IMR-90 (cell line): ENCODE results near the gene RYR3. TPM values are rescaled to one million over a fixed set of nuclear protein-coding genes. Genes with fewer than 3 reads are reported as not detected.
A peak's percentile ranks its signal among the peaks of the same experiment; 100 is the strongest.

Source experiments
- ATAC-seq: fragments of 200-7000 bp; cut with Tn5 transposase; 2 replicates; pipeline ENCODE4 v1.9.1; 2020; ENCODE audit warnings: low read depth, mild to moderate bottlenecking, moderate library complexity
- BruUV-seq: library from RNA; stranded (reverse); fragments of 400-500 nt; replicated peaks from 2 replicates; lab custom pipeline; 2021; lab: Mats Ljungman, UMichigan
- CTCF ChIA-PET: fragments of 300-600 bp; formaldehyde crosslinking; extraction: SDS; loops from one replicate; lab custom pipeline; 2021; ENCODE audit warnings: antibody characterized with exemption; lab: Yijun Ruan, JAX
- POLR2A ChIA-PET: fragments of 300-600 bp; sonication (Branson Sonifier 250); formaldehyde crosslinking; loops from one replicate; lab custom pipeline; 2022; ENCODE audit warnings: antibody characterized with exemption; ENCODE audit not compliant: unreplicated experiment; lab: Charles Lee
- DNase-seq: peaks from one replicate; pipeline ENCODE4 v3.0.0; 2013
- H2AFZ ChIP-seq: replicated peaks from 2 replicates; pipeline ENCODE3; 2013; ENCODE audit warnings: low read length, mild to moderate bottlenecking; ENCODE audit not compliant: poor library complexity
- H2AK5ac ChIP-seq: 2 replicates; pipeline ENCODE4 v1.6.1; 2013; ENCODE audit warnings: low read depth, low read length, inconsistent platforms
- H2AK9ac ChIP-seq: replicated peaks from 2 replicates; pipeline ENCODE3; 2013; ENCODE audit warnings: mild to moderate bottlenecking, low read depth, low read length, moderate library complexity; ENCODE audit not compliant: poor library complexity
- H2BK120ac ChIP-seq: 2 replicates; pipeline ENCODE4 v1.6.1; 2013; ENCODE audit warnings: low read depth, low read length, inconsistent platforms
- H2BK15ac ChIP-seq: 3 replicates; pipeline ENCODE4 v1.6.1; 2013; ENCODE audit warnings: low read depth, low read length, inconsistent platforms
- H2BK20ac ChIP-seq: 2 replicates; pipeline ENCODE4 v1.6.1; 2013; ENCODE audit warnings: low read depth, mild to moderate bottlenecking, inconsistent platforms, low read length, moderate library complexity
- H2BK5ac ChIP-seq: 2 replicates; pipeline ENCODE4 v1.6.1; 2013; ENCODE audit warnings: mild to moderate bottlenecking, low read depth, low read length, inconsistent platforms; ENCODE audit not compliant: poor library complexity, severe bottlenecking
- H3K14ac ChIP-seq: replicated peaks from 2 replicates; pipeline ENCODE4 v1.6.1; 2013; ENCODE audit warnings: low read depth, low read length, inconsistent platforms
- H3K18ac ChIP-seq: 2 replicates; pipeline ENCODE4 v1.6.1; 2013; ENCODE audit warnings: low read depth, low read length, control low read depth
- H3K23ac ChIP-seq: 2 replicates; pipeline ENCODE4 v1.6.1; 2013; ENCODE audit warnings: low read depth, low read length, inconsistent platforms
- H3K27ac ChIP-seq: 2 replicates; pipeline ENCODE4 v1.5.1; 2013; ENCODE audit warnings: mild to moderate bottlenecking, control low read depth, low read length; ENCODE audit not compliant: insufficient read depth
- H3K27me3 ChIP-seq: 2 replicates; pipeline ENCODE4 v1.6.1; 2013; ENCODE audit warnings: low read length; ENCODE audit not compliant: control insufficient read depth, insufficient read depth
- H3K36me3 ChIP-seq: 2 replicates; pipeline ENCODE4 v1.6.1; 2013; ENCODE audit warnings: low read length, mixed read lengths; ENCODE audit not compliant: control insufficient read depth, insufficient read depth
- H3K4ac ChIP-seq: 2 replicates; pipeline ENCODE4 v1.6.1; 2013; ENCODE audit warnings: low read depth, low read length, inconsistent platforms
- H3K4me1 ChIP-seq: 2 replicates; pipeline ENCODE4 v1.6.1; 2013; ENCODE audit warnings: low read length, mixed read lengths; ENCODE audit not compliant: control insufficient read depth, insufficient read depth
- H3K4me2 ChIP-seq: 2 replicates; pipeline ENCODE4 v1.6.1; 2013; ENCODE audit warnings: low read depth, mild to moderate bottlenecking, control low read depth, low read length, moderate library complexity
- H3K4me3 ChIP-seq: 2 replicates; pipeline ENCODE4 v1.5.1; 2013; ENCODE audit warnings: low read depth, mild to moderate bottlenecking, control low read depth, low read length, moderate library complexity; ENCODE audit not compliant: insufficient read depth
- H3K56ac ChIP-seq: 2 replicates; pipeline ENCODE4 v1.6.1; 2013; ENCODE audit warnings: low read length, inconsistent platforms; ENCODE audit not compliant: insufficient read depth; ENCODE audit errors: extremely low read depth
- H3K79me1 ChIP-seq, 2 experiments: 2 replicates each; pipeline ENCODE4 v1.6.1; 2013; ENCODE audit warnings: low read length in 2 of 2, inconsistent platforms in 1 of 2, low read depth in 1 of 2
- H3K9ac ChIP-seq: 2 replicates; pipeline ENCODE4 v1.6.1; 2013; ENCODE audit warnings: low read depth, low read length, control low read depth
- H3K9me1 ChIP-seq: 2 replicates; pipeline ENCODE4 v1.6.1; 2013; ENCODE audit warnings: low read length, inconsistent platforms; ENCODE audit not compliant: insufficient read depth
- H3K9me3 ChIP-seq: 2 replicates; pipeline ENCODE4 v1.6.1; 2013; ENCODE audit warnings: low read length; ENCODE audit not compliant: control insufficient read depth, insufficient read depth
- H4K20me1 ChIP-seq: 2 replicates; pipeline ENCODE4 v1.6.1; 2013; ENCODE audit warnings: low read length, inconsistent platforms; ENCODE audit not compliant: insufficient read depth
- H4K5ac ChIP-seq: 2 replicates; pipeline ENCODE4 v1.6.1; 2013; ENCODE audit warnings: mild to moderate bottlenecking, low read depth, low read length, control low read depth
- H4K8ac ChIP-seq, 2 experiments: 2 replicates each; pipeline ENCODE4 v1.6.1; 2013; ENCODE audit warnings: low read depth in 2 of 2, low read length in 2 of 2, control low read depth in 1 of 2, inconsistent platforms in 1 of 2
- H4K91ac ChIP-seq: 2 replicates; pipeline ENCODE4 v1.6.1; 2013; ENCODE audit warnings: low read depth, low read length, inconsistent platforms; ENCODE audit not compliant: insufficient read depth
- CEBPB ChIP-seq: IDR thresholded peaks from 2 replicates; pipeline ENCODE4 v1.6.1; 2012; ENCODE audit warnings: low read depth, low read length, improper control_type of control experiment
- CTCF ChIP-seq: conservative IDR thresholded peaks from 2 replicates; pipeline ENCODE4 v1.5.1; 2012; ENCODE audit warnings: mild to moderate bottlenecking, low read depth, low read length, improper control_type of control experiment
- POLR2A ChIP-seq: IDR thresholded peaks from 2 replicates; pipeline ENCODE4 v1.6.1; 2012; ENCODE audit warnings: mild to moderate bottlenecking, low read depth, low read length
- RFX5 ChIP-seq: IDR thresholded peaks from 2 replicates; pipeline ENCODE4 v1.8.0; 2012; ENCODE audit warnings: low read depth, mild to moderate bottlenecking, low read length, moderate library complexity
- WGBS, 2 experiments: methylation state at CpG; one replicate each; pipeline versions ENCODE4 v1.1.5 to v1.1.7; 2013; ENCODE audit warnings: missing lambda C conversion rate in 2 of 2; ENCODE audit not compliant: insufficient read length in 1 of 2; ENCODE audit errors: extremely low coverage in 2 of 2; 5-methylcytosine and 5-hydroxymethylcytosine counted together
- dilution Hi-C: fragments of 300-500 bp; cut with HindIII; formaldehyde crosslinking; loops from one replicate; pipeline ENCODE4 v1.14.3; 2018; ENCODE audit warnings: low sequenced_read_pairs; ENCODE audit not compliant: unreplicated experiment
- in situ Hi-C: fragments of 300-500 bp; cut with MboI; formaldehyde crosslinking; loops from 3 replicates; pipeline ENCODE4 v1.14.3; 2019; ENCODE audit warnings: low sequenced_read_pairs, inconsistent platforms, mixed read lengths
- intact Hi-C: fragments of 100-400 bp; cut with micrococcal nuclease; formaldehyde crosslinking; loops from 2 replicates; pipeline ENCODE4 v1.10.0; 2022
- polyA plus RNA-seq, 3 experiments: library from polyadenylated mRNA; depleted of rRNA; stranded (reverse); fragments of >200 nt; gene quantifications; 2 replicates each; pipeline ENCODE4 v1.2.3, GENCODE V29; 2012; ENCODE audit warnings: low replicate concordance in 1 of 3
- total RNA-seq: library from RNA; depleted of rRNA; stranded (reverse); fragments of >200 nt; gene quantifications from 2 replicates; pipeline ENCODE4 v1.2.3, GENCODE V29; 2012

RYR3 gene
- total and polyA plus RNA-seq, 2 of the 4 experiments (the other 2 are of a cell fraction), result 0.18 TPM; not detected in 1

- H2BK120ac ChIP-seq, result no peak overlapping the region
- H3K23ac ChIP-seq, result no peak overlapping the region
- H3K4me2 ChIP-seq, result peak overlapping the region; percentile 5
- dilution Hi-C loops (no loop called here), intact Hi-C loops (no loop called here), in situ Hi-C loops (no loop called here)
- H4K20me1 ChIP-seq, result no peaks in the 10 kb centered on the region
- ChIA-PET CTCF (no interaction called here), POLR2A (no interaction called here)
- H3K56ac ChIP-seq, result no peak overlapping the region
- no peak overlapping the region for H2AK5ac ChIP-seq
- no TSS peak for BruUV-seq
- no peak overlapping the region for H4K5ac ChIP-seq
- H3K27me3 ChIP-seq, result peaks cover 11% of the 10 kb centered on the region
- H2BK5ac ChIP-seq, result no peak overlapping the region
- H3K36me3 ChIP-seq, result no peaks in the 10 kb centered on the region
- no peak overlapping the region for H3K27ac ChIP-seq
- H3K4ac ChIP-seq, result no peak overlapping the region
- H3K9me1 ChIP-seq, result no peaks in the 10 kb centered on the region
- H2AFZ ChIP-seq, result peak overlapping the region; percentile 69
- peak overlapping the region; percentile 48 for H2AK9ac ChIP-seq
- H3K18ac ChIP-seq, result no peak overlapping the region
- DNase-seq, result peak; percentile 16
- peak; percentile 62 for ATAC-seq
- H3K79me1 ChIP-seq, result no peaks in the 10 kb centered on the region
- H3K4me3 ChIP-seq, result no peak overlapping the region
- H3K9me3 ChIP-seq, result no peaks in the 10 kb centered on the region
- H4K8ac ChIP-seq, result no peak overlapping the region
- no peak overlapping the region for H3K9ac ChIP-seq
- no peak overlapping the region for H4K91ac ChIP-seq
- H2BK15ac ChIP-seq, result no peak overlapping the region
- WGBS, 2 experiments, result no CpG with 5 or more reads among the region's 10 CpGs
- no peaks in the 10 kb centered on the region for H3K4me1 ChIP-seq
- H2BK20ac ChIP-seq, result no peak overlapping the region
- TF ChIP-seq RFX5 (no peak), CTCF (0 out of 2 replicates have a peak, but pooled peaks have one; percentile 16), POLR2A (no peak), CEBPB (no peak)
- H3K14ac ChIP-seq, result no peak overlapping the region
Observed at GRCh38 chr15:33810073-33810595, 499.4 kb downstream of the RYR3 start.
